ENCODE results near the gene CTDP1. TPM values are rescaled to one million over a fixed set of nuclear protein-coding genes. Genes with fewer than 3 reads are reported as not detected.

CTDP1 gene
- total RNA-seq, 1 experiment from 2014 or later = 14.7 TPM

GRCh38 chr18:79781331-79781941, 101.8 kb downstream of the CTDP1 start:
- in situ Hi-C loops (cut with HindIII; ENCODE audit: low pct_unique_long_range_greater_than_20kb, low sequenced_read_pairs) = no loop called here
- DNase-seq (ENCODE audit: low read depth) = no peak

- in situ Hi-C loops (cut with HindIII; ENCODE audit: low pct_unique_long_range_greater_than_20kb, low sequenced_read_pairs) = no loop called here
Measured at GRCh38 chr18:79782566-79783308, 103.1 kb downstream of the CTDP1 start.

DNA sequence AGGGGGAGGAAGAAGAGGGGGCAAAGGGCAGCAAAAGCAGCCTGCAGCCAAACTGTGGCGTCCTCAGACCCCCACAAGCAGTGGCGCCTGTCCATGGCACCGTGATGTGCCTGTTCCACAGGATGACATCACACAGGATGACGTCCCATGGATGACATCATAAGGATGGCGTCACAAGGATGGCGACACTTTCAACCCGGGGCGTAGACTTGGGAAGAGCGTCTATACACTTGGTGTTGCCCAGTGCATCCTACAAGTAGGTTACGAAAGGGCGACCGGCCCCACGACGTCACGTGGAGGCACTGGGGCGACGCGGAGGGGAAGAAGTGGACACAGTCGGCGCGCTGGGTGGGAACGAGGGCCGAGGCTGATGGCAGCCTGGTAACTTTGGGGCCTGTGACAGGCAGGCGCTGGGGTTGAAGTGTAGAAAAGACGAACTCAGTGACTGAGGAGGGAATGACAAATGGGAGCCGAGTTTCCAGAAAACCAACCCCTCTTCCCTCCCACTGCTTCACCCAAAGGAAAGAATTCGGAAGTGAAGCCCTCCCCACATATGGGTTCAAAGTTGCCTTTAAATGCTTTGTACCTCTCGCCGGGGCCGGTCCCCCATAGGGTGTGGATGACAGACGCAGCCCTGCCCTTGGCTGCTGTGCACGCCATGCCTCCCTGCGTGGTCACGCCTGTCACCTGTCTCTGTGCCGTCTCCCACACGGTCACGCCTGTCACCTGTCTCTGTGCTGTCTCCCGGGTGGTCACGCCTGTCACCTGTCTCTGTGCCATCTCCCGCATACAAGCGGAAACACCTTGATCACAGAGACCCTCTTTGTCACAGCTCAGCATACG, 104.7 kb downstream of the CTDP1 start:
- DNase-seq (ENCODE audit: low read depth) = no peak
- in situ Hi-C loops (cut with HindIII; ENCODE audit: low pct_unique_long_range_greater_than_20kb, low sequenced_read_pairs) = no loop called here

More at GRCh38 chr18:79782566-79783308, 103.1 kb downstream of the CTDP1 start:
- no peak for DNase-seq (ENCODE audit: low read depth)

GRCh38 chr18:79784965-79785770, 105.6 kb downstream of the CTDP1 start:
- in situ Hi-C loops (cut with HindIII; ENCODE audit: low pct_unique_long_range_greater_than_20kb, low sequenced_read_pairs) = no loop called here
- no peak for DNase-seq (ENCODE audit: low read depth)

- DNase-seq (ENCODE audit: low read depth) = no peak
- in situ Hi-C loops (cut with HindIII; ENCODE audit: low pct_unique_long_range_greater_than_20kb, low sequenced_read_pairs) = no loop called here
Measured at GRCh38 chr18:79785831-79786230, 106.2 kb downstream of the CTDP1 start.

GRCh38 chr18:79786304-79786703, 106.7 kb downstream of the CTDP1 start:
- no peak for DNase-seq (ENCODE audit: low read depth)
- in situ Hi-C loops (cut with HindIII; ENCODE audit: low pct_unique_long_range_greater_than_20kb, low sequenced_read_pairs) = no loop called here

- no peak for DNase-seq (ENCODE audit: low read depth)
- in situ Hi-C loops (cut with HindIII; ENCODE audit: low pct_unique_long_range_greater_than_20kb, low sequenced_read_pairs) = no loop called here
Measured at GRCh38 chr18:79786786-79787526, 107.4 kb downstream of the CTDP1 start.

DNA sequence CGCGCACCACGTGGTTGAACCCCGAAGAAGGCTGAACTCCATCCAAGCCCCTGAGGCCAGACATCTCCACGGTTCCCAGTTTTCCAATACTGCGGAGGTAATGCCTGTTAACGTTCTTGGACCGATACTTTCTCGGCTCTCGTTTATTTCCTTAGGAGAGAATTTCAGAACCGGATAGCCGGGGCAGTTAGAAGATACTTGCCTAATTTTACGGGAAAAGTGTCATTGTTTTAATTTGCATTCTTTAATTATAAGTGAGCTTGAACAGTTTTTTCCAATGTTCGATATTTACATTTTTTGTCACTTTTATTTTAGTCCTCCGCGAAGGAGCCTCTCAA, 107.9 kb downstream of the CTDP1 start:
- DNase-seq (ENCODE audit: low read depth) = no peak
- in situ Hi-C loops (cut with HindIII; ENCODE audit: low pct_unique_long_range_greater_than_20kb, low sequenced_read_pairs) = no loop called here

DNA sequence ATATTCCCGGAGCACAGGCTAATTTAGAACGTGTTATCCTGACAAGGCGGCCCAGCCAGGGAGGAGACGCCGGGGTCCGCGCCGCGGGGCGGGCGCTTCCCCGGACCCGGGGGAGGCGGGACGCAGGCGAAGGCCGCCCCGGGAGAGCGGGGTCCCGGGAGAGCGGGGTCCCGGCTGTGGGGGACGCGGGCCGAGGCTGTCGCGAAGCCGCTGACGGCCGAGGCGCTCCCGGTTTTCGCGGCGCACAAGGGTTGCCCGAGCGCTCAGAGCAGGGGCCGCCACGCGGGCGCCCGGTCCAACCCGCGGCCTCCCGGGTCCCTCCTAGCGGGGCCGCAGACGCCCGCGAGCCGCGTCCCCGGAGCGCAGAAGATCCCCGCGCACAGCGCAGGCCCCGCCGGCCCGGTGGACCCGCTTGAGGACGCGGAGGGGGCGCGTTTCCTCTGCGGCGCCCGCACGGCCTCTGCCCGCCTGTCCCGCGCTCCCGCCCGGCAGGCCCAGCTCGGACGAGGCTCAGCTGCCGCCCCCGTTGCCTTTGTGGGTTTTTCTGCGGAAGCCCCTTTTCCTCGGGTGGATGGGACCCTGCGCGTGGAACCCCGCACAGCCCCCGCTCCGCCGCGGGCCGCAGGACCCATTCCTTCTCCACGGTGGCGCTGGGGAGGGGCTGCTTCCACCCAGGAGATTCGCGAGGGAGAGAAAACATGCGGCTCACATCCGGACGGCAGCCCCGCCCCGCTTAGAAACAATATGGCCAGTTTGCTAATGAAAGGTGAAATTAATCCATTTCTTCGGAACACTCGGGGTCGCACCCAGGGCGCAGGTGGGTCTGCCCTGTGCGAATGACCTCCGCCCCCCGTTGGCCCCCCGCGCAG, 108.5 kb downstream of the CTDP1 start:
- in situ Hi-C loops (cut with HindIII; ENCODE audit: low pct_unique_long_range_greater_than_20kb, low sequenced_read_pairs) = no loop called here
- DNase-seq (ENCODE audit: low read depth) = no peak

GRCh38 chr18:79788734-79789085, 109.1 kb downstream of the CTDP1 start:
- no peak for DNase-seq (ENCODE audit: low read depth)
- in situ Hi-C loops (cut with HindIII; ENCODE audit: low pct_unique_long_range_greater_than_20kb, low sequenced_read_pairs) = no loop called here

DNA sequence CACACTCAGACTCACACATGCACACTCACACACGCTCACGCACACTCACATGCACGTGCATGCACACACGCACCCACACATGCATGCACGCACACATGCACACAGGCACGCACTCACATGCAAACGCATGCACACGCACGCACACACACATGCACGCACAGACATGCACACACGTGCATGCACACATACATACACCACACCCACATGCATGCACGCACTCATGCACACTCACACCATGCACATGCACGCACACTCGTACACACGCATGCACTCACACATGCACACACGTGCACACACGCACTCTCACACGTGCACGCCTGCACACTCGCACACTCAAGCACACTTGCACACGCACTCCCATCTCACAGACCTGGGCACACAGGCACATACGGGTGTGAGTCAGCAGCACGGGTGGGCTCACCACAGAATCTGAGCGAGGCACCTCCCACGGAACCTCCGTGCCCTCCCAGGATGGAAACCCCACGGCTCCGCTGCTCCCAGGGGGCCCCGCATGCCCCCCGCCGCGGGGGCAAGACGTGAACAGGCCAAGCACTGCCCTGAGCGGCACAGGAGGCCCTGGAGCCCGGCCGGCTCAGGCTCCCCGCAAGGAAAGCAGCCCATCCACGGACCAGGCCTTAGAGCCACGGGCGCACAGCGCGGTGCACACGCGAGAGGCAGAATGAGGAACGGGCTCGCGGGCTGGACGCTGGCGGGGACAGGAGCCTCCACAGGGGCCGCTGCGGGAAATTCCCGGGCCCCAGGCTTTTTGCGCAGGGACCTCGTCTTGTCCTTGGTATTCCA, 109.7 kb downstream of the CTDP1 start:
- in situ Hi-C loops (cut with HindIII; ENCODE audit: low pct_unique_long_range_greater_than_20kb, low sequenced_read_pairs) = no loop called here
- no peak for DNase-seq (ENCODE audit: low read depth)

DNA sequence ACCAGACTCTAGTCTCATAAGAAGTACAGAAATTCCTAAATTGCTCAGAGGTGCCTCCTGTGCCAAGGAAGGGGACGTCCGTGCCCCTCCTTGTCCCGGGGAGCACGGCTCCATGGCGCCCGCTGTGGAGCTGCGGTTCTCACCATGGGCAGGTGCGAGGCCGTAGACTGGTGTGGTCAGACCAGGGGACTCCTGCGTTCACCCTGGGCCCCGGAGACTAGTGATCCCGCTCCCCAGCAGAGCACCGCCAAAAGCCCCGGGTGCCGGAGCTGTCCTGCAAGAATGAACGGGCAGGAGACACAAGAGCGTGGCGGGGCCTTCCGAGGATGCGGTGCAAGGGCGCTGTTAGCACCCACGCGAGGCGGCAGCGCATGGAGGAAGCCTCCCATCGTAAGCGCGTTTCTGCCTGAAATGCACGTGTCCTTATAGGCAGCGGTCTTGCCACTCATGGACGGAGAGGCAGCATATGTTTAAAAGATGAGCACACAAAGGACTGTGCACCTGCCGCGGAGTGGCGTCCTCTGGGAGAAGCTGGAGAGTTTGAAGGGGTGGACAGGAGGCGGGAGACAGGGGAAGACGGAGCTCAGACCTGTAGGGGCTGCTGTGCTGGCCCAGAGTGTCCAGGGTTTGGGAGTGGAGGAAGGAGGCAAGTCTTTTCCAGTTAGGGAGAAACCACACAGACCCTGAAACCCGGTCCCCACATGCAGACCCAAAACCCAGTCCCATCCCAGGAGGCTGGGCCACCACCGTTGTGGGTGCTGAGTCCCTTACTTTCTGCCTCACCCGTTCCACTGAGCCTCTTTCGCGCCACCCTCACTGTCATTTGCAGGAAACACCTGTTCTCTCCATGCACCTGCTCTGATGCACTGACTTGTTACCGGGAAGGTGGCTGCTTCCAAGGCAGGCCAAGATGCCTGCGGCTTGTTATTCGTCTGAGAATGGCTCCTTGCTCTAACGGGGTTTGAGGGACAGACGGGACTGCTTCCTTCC, 110.6 kb downstream of the CTDP1 start:
- no peak for DNase-seq (ENCODE audit: low read depth)
- in situ Hi-C loops (cut with HindIII; ENCODE audit: low pct_unique_long_range_greater_than_20kb, low sequenced_read_pairs) = no loop called here

GRCh38 chr18:79790996-79791972, 111.7 kb downstream of the CTDP1 start:
- in situ Hi-C loops (cut with HindIII; ENCODE audit: low pct_unique_long_range_greater_than_20kb, low sequenced_read_pairs) = no loop called here
- no peak for DNase-seq (ENCODE audit: low read depth)

Measured in Caki2 (cell line).